GM23338 (cell line): ENCODE results near the gene EVC. TPM values are rescaled to one million over a fixed set of nuclear protein-coding genes. Genes with fewer than 3 reads are reported as not detected.

ENCODE experiments used
- EZH2phosphoT487 ChIP-seq: fragments of 200-600 bp; sonication (generic); IDR thresholded peaks from one replicate; pipeline ENCODE4 v1.8.1; 2018; ENCODE audit warnings: antibody characterized with exemption; ENCODE audit not compliant: unreplicated experiment
- JUNB ChIP-seq: IDR thresholded peaks from one replicate; pipeline ENCODE4 v1.6.1; 2016; ENCODE audit warnings: antibody characterized with exemption; ENCODE audit not compliant: unreplicated experiment
- NANOG ChIP-seq: IDR thresholded peaks from 2 replicates; pipeline ENCODE4 v1.6.1; 2016; ENCODE audit warnings: antibody characterized with exemption, borderline replicate concordance
- POLR2AphosphoS5 ChIP-seq: IDR thresholded peaks from 2 replicates; pipeline ENCODE4 v1.6.1; 2016; ENCODE audit warnings: antibody characterized with exemption, low read depth
- STAT1 ChIP-seq: IDR thresholded peaks from one replicate; pipeline ENCODE4 v1.6.1; 2016; ENCODE audit warnings: antibody characterized with exemption; ENCODE audit not compliant: unreplicated experiment
- ZNF331 ChIP-seq: fragments of 250-450 bp; sonication (Bioruptor Pico); IDR thresholded peaks from 2 replicates; pipeline ENCODE4 v1.5.0; 2020; ENCODE audit warnings: low read depth, mild to moderate bottlenecking, moderate library complexity
- polyA plus RNA-seq: library from polyadenylated mRNA; unstranded; fragments of >200 nt; fragmentation: Nextera tagmentation; extraction: Ambion mirVana; gene quantifications from 2 replicates; pipeline ENCODE4 v1.2.1, GENCODE V29; 2016
- total RNA-seq: library from RNA; depleted of rRNA; stranded (reverse); fragments of >200 nt; shearing (Covaris generic); gene quantifications from 2 replicates; pipeline ENCODE4 v1.2.3, GENCODE V29; 2014
- TF ChIP-seq, protein P1 (sequence below): fragments of 250-450 bp; sonication (Bioruptor Pico); IDR thresholded peaks from 2 replicates; pipeline ENCODE4 v1.5.0; 2020; ENCODE audit warnings: mild to moderate bottlenecking, moderate library complexity
- TF ChIP-seq, protein P2 (sequence below), 2 experiments: fragments of 200-600 bp in 1 of 2; sonication (generic) in 1 of 2; conservative IDR thresholded peaks; 2 replicates each; pipeline versions ENCODE4 v1.5.1 to v1.6.1; 2016 to 2017; ENCODE audit warnings: antibody characterized with exemption in 2 of 2, low read depth in 2 of 2, mild to moderate bottlenecking in 2 of 2, moderate library complexity in 1 of 2
- TF ChIP-seq, protein P3 (sequence below): IDR thresholded peaks from one replicate; pipeline ENCODE4 v1.6.1; 2018; ENCODE audit warnings: antibody characterized with exemption; ENCODE audit not compliant: unreplicated experiment

The EVC gene
- total and polyA plus RNA-seq, 2 experiments from 2014 or later = 1.7 to 12.8 TPM

DNA sequence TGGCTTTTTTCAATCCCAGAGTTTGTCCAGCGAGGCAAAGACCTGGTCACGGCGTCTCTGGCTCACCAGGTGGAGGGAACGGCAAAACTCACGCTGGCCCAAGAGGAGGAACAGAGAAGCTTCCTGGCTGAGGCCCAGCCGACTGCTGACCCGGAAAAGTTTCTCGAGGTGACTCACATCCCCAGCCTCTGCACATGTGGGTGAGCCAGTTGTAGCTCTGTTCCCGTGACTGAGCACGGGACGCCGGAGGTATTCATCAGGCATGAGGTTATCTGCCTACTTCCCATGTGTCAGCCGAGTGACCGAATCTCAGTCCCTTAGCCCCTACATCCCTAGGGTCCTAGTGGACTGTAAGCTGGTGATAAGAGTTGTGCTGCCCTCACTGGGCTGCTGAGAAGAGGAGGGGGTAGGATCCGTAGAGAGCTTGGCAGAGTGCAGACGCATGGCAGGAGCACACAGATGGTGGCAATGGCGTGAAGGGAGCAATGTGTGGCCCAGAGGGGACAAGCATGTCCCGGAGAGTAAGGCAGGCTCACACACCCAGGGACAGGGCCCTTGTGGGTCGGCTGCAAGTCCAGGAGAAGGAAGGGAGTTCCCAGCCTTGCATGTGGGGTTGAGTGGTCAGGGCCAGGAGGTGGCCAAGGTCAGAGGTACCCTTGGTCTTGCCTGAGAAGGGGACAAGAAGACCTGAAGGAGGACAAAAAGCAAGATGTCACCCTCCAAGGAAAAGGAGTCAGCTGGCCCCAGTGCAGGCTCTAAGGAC lies 42.9 kb downstream of the EVC start (continued):
- TF ChIP-seq, protein P1, sequence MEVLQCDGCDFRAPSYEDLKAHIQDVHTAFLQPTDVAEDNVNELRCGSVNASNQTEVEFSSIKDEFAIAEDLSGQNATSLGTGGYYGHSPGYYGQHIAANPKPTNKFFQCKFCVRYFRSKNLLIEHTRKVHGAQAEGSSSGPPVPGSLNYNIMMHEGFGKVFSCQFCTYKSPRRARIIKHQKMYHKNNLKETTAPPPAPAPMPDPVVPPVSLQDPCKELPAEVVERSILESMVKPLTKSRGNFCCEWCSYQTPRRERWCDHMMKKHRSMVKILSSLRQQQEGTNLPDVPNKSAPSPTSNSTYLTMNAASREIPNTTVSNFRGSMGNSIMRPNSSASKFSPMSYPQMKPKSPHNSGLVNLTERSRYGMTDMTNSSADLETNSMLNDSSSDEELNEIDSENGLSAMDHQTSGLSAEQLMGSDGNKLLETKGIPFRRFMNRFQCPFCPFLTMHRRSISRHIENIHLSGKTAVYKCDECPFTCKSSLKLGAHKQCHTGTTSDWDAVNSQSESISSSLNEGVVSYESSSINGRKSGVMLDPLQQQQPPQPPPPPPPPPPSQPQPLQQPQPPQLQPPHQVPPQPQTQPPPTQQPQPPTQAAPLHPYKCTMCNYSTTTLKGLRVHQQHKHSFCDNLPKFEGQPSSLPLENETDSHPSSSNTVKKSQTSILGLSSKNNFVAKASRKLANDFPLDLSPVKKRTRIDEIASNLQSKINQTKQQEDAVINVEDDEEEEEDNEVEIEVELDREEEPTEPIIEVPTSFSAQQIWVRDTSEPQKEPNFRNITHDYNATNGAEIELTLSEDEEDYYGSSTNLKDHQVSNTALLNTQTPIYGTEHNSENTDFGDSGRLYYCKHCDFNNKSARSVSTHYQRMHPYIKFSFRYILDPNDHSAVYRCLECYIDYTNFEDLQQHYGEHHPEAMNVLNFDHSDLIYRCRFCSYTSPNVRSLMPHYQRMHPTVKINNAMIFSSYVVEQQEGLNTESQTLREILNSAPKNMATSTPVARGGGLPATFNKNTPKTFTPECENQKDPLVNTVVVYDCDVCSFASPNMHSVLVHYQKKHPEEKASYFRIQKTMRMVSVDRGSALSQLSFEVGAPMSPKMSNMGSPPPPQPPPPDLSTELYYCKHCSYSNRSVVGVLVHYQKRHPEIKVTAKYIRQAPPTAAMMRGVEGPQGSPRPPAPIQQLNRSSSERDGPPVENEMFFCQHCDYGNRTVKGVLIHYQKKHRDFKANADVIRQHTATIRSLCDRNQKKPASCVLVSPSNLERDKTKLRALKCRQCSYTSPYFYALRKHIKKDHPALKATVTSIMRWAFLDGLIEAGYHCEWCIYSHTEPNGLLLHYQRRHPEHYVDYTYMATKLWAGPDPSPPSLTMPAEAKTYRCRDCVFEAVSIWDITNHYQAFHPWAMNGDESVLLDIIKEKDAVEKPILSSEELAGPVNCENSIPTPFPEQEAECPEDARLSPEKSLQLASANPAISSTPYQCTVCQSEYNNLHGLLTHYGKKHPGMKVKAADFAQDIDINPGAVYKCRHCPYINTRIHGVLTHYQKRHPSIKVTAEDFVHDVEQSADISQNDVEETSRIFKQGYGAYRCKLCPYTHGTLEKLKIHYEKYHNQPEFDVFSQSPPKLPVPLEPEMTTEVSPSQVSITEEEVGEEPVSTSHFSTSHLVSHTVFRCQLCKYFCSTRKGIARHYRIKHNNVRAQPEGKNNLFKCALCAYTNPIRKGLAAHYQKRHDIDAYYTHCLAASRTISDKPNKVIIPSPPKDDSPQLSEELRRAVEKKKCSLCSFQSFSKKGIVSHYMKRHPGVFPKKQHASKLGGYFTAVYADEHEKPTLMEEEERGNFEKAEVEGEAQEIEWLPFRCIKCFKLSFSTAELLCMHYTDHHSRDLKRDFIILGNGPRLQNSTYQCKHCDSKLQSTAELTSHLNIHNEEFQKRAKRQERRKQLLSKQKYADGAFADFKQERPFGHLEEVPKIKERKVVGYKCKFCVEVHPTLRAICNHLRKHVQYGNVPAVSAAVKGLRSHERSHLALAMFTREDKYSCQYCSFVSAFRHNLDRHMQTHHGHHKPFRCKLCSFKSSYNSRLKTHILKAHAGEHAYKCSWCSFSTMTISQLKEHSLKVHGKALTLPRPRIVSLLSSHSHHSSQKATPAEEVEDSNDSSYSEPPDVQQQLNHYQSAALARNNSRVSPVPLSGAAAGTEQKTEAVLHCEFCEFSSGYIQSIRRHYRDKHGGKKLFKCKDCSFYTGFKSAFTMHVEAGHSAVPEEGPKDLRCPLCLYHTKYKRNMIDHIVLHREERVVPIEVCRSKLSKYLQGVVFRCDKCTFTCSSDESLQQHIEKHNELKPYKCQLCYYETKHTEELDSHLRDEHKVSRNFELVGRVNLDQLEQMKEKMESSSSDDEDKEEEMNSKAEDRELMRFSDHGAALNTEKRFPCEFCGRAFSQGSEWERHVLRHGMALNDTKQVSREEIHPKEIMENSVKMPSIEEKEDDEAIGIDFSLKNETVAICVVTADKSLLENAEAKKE (CRISPR knock-in tag) = no peak
- TF ChIP-seq JUNB (no peak), POLR2AphosphoS5 (no peak), ZNF331 (no peak), NANOG (no peak), STAT1 (no peak), EZH2phosphoT487 (no peak)
- TF ChIP-seq, protein P2, sequence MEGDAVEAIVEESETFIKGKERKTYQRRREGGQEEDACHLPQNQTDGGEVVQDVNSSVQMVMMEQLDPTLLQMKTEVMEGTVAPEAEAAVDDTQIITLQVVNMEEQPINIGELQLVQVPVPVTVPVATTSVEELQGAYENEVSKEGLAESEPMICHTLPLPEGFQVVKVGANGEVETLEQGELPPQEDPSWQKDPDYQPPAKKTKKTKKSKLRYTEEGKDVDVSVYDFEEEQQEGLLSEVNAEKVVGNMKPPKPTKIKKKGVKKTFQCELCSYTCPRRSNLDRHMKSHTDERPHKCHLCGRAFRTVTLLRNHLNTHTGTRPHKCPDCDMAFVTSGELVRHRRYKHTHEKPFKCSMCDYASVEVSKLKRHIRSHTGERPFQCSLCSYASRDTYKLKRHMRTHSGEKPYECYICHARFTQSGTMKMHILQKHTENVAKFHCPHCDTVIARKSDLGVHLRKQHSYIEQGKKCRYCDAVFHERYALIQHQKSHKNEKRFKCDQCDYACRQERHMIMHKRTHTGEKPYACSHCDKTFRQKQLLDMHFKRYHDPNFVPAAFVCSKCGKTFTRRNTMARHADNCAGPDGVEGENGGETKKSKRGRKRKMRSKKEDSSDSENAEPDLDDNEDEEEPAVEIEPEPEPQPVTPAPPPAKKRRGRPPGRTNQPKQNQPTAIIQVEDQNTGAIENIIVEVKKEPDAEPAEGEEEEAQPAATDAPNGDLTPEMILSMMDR (conservative IDR thresholded peaks at IDR 0.05; ENCODE audit: low read depth in 2 of 2) = no peak
- TF ChIP-seq, protein P3, sequence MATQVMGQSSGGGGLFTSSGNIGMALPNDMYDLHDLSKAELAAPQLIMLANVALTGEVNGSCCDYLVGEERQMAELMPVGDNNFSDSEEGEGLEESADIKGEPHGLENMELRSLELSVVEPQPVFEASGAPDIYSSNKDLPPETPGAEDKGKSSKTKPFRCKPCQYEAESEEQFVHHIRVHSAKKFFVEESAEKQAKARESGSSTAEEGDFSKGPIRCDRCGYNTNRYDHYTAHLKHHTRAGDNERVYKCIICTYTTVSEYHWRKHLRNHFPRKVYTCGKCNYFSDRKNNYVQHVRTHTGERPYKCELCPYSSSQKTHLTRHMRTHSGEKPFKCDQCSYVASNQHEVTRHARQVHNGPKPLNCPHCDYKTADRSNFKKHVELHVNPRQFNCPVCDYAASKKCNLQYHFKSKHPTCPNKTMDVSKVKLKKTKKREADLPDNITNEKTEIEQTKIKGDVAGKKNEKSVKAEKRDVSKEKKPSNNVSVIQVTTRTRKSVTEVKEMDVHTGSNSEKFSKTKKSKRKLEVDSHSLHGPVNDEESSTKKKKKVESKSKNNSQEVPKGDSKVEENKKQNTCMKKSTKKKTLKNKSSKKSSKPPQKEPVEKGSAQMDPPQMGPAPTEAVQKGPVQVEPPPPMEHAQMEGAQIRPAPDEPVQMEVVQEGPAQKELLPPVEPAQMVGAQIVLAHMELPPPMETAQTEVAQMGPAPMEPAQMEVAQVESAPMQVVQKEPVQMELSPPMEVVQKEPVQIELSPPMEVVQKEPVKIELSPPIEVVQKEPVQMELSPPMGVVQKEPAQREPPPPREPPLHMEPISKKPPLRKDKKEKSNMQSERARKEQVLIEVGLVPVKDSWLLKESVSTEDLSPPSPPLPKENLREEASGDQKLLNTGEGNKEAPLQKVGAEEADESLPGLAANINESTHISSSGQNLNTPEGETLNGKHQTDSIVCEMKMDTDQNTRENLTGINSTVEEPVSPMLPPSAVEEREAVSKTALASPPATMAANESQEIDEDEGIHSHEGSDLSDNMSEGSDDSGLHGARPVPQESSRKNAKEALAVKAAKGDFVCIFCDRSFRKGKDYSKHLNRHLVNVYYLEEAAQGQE = no peak
